GF-D8 (cell line): ENCODE measurements around the gene DLST.

Experiments used
- DNase-seq: peaks from one replicate; lab custom pipeline; 2025; lab: John Stamatoyannopoulos, UW

Gene DLST

GRCh38 chr14:74896400-74896799, 14.7 kb downstream of the DLST start:
- no peak for DNase-seq

- DNase-seq, result no peak
Measured at GRCh38 chr14:74897642-74898041, 15.9 kb downstream of the DLST start.

DNA sequence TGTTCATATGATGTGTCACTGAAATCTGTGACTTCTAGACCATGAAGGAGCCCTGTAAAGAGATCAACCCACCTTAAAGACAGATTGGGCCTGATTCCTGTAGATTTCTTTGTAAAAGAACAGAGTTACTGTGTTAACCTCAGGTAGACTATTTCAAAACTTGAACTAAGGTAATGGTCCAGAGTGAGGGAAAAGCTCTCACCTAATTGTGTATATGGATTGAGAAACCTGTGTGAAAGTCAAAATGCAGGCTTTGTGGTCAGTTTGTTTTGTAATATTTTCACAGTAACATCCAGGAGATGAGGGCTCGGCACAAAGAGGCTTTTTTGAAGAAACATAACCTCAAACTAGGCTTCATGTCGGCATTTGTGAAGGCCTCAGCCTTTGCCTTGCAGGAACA, 16.4 kb downstream of the DLST start:
- no peak for DNase-seq

GRCh38 chr14:74898694-74899093, 17.0 kb downstream of the DLST start:
- no peak for DNase-seq

- DNase-seq, result no peak
Measured at GRCh38 chr14:74902941-74903705, 21.4 kb downstream of the DLST start.

GRCh38 chr14:74904635-74905503, 23.2 kb downstream of the DLST start:
- no peak for DNase-seq

DNA sequence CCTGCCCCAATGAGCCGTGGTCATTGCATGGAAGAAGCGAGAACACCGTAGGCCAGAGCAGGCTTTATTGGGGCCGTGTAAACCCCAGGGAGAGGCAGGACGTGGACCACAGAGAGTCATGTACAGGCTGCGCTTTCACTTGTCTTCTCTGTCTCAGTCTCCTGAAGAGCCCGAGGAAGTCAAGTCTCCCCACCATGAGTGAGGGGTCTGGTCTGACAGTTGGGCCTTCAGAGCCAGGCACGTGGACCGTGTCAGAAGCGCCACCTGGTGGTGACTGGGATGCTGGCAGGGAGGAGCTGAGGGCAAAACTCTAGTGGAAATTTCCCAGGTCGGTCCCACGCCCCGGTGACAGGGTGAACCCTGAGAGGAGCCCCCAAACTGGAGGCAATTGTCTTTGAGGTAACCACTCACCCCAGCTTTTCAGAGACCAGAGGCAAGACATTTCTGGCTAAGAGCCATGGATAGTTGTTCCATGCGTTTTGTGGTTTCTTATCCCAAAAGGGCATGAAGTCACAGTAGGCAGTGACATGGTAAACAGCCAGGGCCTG, 24.0 kb downstream of the DLST start:
- no peak for DNase-seq

DNA sequence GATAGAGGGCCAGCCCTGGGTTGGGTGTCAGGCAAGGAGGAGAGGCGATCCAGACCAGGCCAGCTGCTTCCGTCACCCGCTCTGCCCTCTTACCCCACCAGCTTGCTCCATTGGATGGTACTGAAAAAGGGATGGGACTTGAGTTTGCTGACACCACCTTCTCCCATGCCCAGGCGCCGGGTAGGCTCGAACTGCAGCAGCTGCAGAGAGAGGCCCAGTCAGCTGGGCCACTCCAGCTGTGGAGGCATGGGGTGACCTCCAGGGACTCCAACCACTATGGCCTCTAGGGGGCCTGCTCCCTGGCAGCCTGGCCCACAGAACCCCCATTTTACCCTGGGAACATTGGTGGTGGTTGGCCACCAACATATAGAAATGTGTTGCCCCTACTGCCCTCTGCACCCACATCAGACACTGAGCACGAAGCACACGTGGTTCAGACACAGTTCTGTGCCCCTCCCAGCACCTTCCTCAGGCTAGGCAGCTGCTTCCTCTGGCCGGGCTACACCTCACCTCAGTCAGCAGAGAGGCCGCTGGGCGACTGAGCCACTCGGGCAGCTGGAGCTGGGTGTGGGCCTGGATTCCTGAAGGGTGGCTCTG, 25.3 kb downstream of the DLST start:
- DNase-seq, result no peak

GRCh38 chr14:74907744-74908143, 26.0 kb downstream of the DLST start:
- no peak for DNase-seq

DNA sequence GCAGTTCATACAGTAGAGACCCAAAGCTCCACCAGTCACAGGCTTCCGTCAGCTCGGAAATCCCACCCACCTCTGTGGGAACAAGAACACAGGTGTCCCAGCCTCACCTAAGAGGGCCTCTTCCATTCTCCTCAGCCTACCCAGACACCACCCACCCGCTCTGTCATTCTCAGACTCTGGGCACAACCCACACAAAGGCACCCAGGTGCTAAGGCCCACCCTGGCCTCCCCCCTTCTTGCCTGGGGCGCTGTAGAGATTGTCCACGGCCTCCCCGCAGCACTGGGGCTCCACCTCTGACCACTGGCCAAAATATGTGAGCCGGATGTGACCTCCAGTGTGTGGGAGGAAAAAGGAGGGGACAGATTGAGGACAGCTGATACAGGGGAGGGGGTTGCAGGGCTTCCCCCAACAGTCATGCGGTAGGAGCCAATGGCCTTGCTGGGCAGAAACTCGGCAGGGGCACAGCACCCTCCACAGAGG, 27.2 kb downstream of the DLST start:
- no peak for DNase-seq

DNA sequence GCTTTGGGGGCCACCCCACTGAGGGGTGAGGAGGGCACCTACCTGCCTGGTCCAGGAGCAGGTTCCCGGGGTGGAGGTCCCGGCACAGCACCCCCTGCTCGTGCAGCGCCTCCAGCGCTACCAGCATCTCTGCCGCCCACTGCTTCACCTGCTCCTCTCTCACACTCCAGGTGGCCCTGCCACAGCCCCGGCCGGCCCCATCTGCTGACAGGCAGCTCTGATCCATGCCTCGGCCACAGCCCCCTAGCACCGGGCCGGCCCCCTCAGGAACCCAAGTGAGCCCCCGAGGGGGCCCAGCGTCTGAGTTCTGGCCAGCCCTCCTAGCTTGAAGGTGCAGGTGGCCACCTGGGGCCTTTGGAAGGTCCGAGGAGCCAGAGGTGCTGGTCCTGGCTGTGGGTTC, 27.8 kb downstream of the DLST start:
- DNase-seq, result no peak

- DNase-seq, result no peak
Measured at GRCh38 chr14:74909911-74910310, 28.2 kb downstream of the DLST start.

GRCh38 chr14:74910556-74910955, 28.8 kb downstream of the DLST start:
- no peak for DNase-seq

DNA sequence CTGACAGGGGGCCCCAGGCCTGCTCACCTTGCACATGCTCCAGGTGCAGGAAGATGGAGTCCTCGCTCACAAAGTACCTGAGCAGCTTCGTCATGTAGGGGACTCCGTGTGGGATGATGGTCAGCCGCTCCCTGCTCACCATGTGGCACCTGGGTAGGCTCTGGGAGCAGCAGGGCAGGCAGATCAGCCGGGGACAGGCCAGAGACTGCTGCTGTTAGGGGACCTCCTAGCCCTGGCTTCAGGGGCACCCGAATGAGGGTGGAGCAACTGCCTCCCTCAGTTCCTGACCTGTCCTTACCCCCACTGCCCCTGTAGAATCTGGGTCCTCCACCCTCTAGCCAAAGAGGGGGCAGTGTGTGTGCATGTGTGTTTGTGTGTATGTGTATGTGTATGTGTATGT, 29.5 kb downstream of the DLST start:
- no peak for DNase-seq

GRCh38 chr14:74911704-74912103, 30.0 kb downstream of the DLST start:
- no peak for DNase-seq

DNA sequence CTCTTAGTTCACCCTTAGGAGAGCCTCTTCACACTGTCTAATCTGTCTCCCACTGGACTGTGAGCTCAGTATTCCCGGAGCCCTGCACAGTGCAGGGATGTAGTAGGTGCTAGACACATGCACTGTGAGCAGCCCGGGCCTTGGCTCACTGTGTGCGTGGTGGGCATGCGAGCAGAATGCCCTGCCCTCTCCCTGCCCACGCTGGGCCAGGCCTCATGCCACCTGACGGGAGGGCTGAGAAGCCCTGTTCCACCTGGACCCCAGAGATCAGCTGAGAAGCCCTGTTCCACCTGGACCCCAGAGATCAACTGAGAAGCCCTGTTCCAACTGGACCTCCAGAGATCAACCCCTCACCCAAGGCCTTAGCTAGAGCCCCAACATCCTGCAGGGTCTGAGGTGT, 30.4 kb downstream of the DLST start:
- DNase-seq, result no peak

DNA sequence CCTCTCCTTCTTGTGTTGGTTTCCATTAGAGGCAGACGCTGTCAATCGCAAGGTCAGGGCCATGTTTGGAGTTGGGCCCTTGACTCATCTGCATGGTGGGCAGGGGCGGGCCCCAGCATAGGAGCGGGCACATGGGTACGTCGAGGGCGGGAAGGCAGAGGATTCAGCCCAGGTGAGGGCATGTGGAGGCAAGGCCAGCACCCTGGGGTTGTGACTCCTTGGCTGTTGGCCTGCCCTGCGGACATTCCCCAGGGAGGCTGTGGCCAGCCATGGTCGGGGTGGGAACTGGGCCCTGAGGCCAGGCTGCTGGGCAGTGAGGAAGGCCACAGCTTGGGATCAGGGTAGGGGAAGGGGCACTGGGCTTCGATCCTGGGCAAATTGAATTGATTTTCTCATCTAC, 31.1 kb downstream of the DLST start:
- DNase-seq, result no peak

DNA sequence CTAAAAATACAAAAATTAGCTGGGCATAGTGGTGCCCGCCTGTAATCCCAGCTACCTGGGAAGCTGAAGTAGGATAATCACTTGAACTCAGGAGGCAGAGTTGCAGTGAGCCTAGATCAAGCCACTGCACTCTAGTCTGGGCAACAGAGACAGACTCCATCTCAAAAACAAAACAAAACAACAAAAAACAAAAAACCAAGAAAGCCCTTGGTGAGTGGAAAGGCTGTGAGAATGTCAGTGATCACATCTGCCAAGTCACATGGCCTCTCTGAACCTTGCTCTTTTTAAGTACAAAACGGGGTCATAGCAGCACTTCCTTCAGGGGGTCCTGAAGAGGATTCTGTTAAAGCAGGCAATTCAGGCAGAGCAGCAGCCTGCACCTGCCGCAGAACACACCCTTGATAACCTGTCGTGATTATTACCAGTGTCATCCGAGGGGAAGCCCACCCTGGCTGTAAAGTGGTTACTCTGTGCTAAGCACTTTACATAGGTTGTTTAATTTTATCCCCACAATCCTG, 31.7 kb downstream of the DLST start:
- DNase-seq, result no peak

DNA sequence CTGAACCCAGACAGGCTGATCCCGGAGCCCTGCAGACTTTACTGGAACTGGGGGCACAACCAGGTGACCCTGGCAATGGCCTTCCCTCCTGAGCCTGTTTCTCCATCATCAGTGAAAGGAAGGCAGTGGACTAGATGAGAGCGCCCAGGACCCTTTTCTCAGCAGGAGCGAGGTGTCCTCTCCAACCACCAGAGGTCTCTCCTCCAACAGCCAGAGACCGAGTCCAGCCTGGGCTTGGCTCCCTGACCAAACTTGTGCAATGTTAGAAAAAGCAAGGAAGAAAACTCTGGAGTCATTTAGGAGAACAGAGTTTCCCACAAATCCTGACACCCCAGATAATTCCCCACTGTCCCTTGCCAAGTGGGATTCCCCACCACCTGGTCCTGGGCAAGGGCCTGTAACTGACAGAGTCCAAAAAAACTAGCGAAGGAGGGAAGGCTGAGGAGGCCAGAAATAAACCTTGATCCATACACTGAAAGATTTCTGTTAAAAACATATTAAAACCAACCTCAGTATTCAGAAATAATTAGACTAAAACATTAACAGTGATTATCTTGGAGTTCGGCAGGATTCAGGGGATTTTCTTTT, 32.4 kb downstream of the DLST start:
- no peak for DNase-seq

GRCh38 chr14:74915426-74915825, 33.7 kb downstream of the DLST start:
- DNase-seq, result no peak

- DNase-seq, result no peak
Measured at GRCh38 chr14:74915826-74916225, 34.1 kb downstream of the DLST start.

GRCh38 chr14:74917178-74917543, 35.4 kb downstream of the DLST start:
- no peak for DNase-seq
